Measurements from ENCODE around the gene ALOX12B. TPM values are rescaled to one million over a fixed set of nuclear protein-coding genes. Genes with fewer than 3 reads are reported as not detected.

The ALOX12B gene
- total and polyA plus RNA-seq, 2 donors (not counting 3 experiments of a cell fraction or from before 2014, with no cell fraction given): not detected

DNA sequence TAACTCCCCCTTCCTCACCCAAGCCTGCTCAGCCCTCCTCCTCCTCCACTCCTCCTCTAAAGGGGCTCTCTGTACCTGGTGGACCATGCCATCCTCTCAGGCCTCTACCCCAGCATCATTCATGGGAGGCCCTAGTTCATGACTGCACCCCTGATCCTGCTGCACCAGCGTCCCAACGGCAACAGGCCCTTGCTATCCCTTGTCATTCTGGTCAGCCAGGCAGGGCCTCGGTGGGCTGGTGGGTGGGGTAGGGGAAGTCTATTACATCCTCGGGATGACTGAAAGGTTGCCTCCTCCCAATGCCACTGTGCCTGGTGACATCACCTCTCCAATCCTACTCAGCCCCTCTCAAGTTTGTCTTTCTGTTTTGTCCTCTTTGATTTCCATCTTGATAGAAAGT lies 19.7 kb downstream of the ALOX12B start:
- Histone ChIP-seq H4K20me1 (replicated peaks; ENCODE audit: control insufficient read depth, extremely low read depth, insufficient read depth, low read length) (no peaks in the 10 kb centered on the region), H3K9ac (replicated peaks; ENCODE audit: extremely low read depth, insufficient read depth, low read length) (no peak overlapping the region), H3K27me3 (ENCODE audit: control insufficient read depth in 2 of 2, insufficient read depth in 2 of 2, low read length in 2 of 2) (peaks cover 29 to 37% of the 10 kb centered on the region in 2 experiments), H3K79me2 (ENCODE audit: control insufficient read depth, insufficient read depth, low read length) (no peaks in the 10 kb centered on the region), H3K27ac (ENCODE audit: insufficient read depth, low read depth, low read length) (no peak overlapping the region), H3K4me1 (ENCODE audit: control insufficient read depth, extremely low read depth, insufficient read depth, low read length) (peaks cover 2% of the 10 kb centered on the region), H3K9me1 (replicated peaks; ENCODE audit: control insufficient read depth, extremely low read depth, insufficient read depth, low read length) (no peaks in the 10 kb centered on the region), H2AFZ (ENCODE audit: low read depth, low read length) (no peak overlapping the region), H3K4me3 (replicated peaks in 1 of 3; ENCODE audit: insufficient read depth in 1 of 3, low read depth in 1 of 3, low read length in 3 of 3) (no peak overlapping the region), H3K36me3 (ENCODE audit: control insufficient read depth in 2 of 2, extremely low read depth in 1 of 2, insufficient read depth in 2 of 2, low read length in 2 of 2) (no peaks in the 10 kb centered on the region), H3K9me3 (replicated peaks; ENCODE audit: control insufficient read depth, insufficient read depth, low read length) (no peaks in the 10 kb centered on the region), H3K4me2 (ENCODE audit: insufficient read depth, low read length) (no peak overlapping the region)
- POLR2A ChIA-PET: no interaction called here
- dilution Hi-C loops (cut with MboI; ENCODE audit: extremely low pct_ligation_motif_present, low sequenced_read_pairs) (no loop called here), intact Hi-C loops (cut with micrococcal nuclease) (no loop called here)
- TF ChIP-seq, protein P1, sequence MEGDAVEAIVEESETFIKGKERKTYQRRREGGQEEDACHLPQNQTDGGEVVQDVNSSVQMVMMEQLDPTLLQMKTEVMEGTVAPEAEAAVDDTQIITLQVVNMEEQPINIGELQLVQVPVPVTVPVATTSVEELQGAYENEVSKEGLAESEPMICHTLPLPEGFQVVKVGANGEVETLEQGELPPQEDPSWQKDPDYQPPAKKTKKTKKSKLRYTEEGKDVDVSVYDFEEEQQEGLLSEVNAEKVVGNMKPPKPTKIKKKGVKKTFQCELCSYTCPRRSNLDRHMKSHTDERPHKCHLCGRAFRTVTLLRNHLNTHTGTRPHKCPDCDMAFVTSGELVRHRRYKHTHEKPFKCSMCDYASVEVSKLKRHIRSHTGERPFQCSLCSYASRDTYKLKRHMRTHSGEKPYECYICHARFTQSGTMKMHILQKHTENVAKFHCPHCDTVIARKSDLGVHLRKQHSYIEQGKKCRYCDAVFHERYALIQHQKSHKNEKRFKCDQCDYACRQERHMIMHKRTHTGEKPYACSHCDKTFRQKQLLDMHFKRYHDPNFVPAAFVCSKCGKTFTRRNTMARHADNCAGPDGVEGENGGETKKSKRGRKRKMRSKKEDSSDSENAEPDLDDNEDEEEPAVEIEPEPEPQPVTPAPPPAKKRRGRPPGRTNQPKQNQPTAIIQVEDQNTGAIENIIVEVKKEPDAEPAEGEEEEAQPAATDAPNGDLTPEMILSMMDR (IDR thresholded peaks at IDR 0.05; ENCODE audit: extremely low read depth in 1 of 2, insufficient read depth in 1 of 2, low read depth in 1 of 2, low read length in 2 of 2): no peak
- FAIRE-seq (no peak), DNase-seq (ENCODE audit: low read depth, low spot score) (no peak)
- no TSS peak for BruUV-seq (replicated peaks)
- CTCF ChIA-PET: interaction anchor here (2.3 to 4.7 kb wide), 2 partner anchors 8 to 11 kb away, joined by 5 to 73 read pairs; no protein-coding TSS in a partner anchor

DNA sequence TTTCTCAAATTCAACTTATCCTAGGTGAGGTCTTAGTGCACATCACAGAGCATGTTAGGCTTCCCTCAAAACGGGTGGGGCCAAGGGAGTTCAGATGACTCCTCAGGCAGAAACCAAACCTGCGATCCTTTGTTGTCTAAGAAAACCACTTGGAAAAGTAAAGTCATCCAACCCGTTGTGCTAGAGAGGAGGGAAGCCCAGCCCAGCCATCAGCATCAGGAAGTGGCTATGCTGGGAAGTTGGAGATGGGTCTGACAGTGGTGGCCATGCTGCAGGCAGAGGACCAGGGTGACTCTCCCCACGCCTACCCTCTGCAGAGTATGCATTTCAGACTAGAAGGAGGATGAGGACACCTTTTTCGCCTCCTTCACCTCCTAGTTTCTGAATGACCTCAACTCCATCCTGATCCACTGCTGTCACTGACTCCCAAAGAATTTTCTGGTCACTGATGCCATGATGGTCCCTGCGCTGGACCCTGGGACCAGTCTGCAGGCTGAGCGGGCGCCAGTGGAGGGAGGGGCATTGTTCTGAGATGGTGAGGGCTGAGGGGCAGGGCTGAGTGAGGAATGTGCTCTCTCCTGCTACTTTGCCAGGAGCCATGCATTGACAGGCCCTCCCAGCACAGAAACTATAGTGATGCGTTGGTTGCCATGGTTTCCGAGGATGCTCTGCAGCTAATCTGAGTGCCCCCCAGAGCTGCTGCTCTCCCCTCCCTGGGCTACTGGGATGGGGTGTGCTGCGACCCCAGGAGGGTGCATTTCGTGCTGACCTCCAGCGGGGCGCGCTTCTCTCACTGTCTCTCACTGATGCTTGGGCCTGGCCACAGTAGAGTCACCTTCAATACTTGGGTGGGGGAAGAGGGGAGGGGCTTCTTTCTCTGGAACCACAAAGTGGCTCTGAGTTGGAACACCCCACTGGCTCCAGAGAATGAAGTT lies 20.4 kb downstream of the ALOX12B start:
- H4K20me1 ChIP-seq (replicated peaks; ENCODE audit: control insufficient read depth, extremely low read depth, insufficient read depth, low read length): no peaks in the 10 kb centered on the region
- no peak overlapping the region for H3K27ac ChIP-seq (ENCODE audit: insufficient read depth, low read depth, low read length)
- H3K9me3 ChIP-seq (replicated peaks; ENCODE audit: control insufficient read depth, insufficient read depth, low read length): no peaks in the 10 kb centered on the region
- ChIA-PET POLR2A (no interaction called here), CTCF (no interaction called here)
- H3K36me3 ChIP-seq (ENCODE audit: control insufficient read depth in 2 of 2, extremely low read depth in 1 of 2, insufficient read depth in 2 of 2, low read length in 2 of 2): no peaks in the 10 kb centered on the region
- no peak overlapping the region for H3K4me2 ChIP-seq (ENCODE audit: insufficient read depth, low read length)
- FAIRE-seq: no peak
- intact Hi-C loops (cut with micrococcal nuclease) (no loop called here), dilution Hi-C loops (cut with MboI; ENCODE audit: extremely low pct_ligation_motif_present, low sequenced_read_pairs) (no loop called here)
- H3K9ac ChIP-seq (replicated peaks; ENCODE audit: extremely low read depth, insufficient read depth, low read length): no peak overlapping the region
- H3K9me1 ChIP-seq (replicated peaks; ENCODE audit: control insufficient read depth, extremely low read depth, insufficient read depth, low read length): no peaks in the 10 kb centered on the region
- H3K4me3 ChIP-seq (replicated peaks in 1 of 3; ENCODE audit: insufficient read depth in 1 of 3, low read depth in 1 of 3, low read length in 3 of 3): no peak overlapping the region
- TF ChIP-seq, protein P2, sequence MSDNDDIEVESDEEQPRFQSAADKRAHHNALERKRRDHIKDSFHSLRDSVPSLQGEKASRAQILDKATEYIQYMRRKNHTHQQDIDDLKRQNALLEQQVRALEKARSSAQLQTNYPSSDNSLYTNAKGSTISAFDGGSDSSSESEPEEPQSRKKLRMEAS (IDR thresholded peaks at IDR 0.05; ENCODE audit: insufficient read depth, insufficient read length): no peak
- TF ChIP-seq FOS (IDR thresholded peaks at IDR 0.05; ENCODE audit: borderline replicate concordance, insufficient read depth, low read length) (no peak), POLR2A (IDR thresholded peaks at IDR 0.05; ENCODE audit: low read depth, low read length) (no peak), GATA2 (IDR thresholded peaks at IDR 0.05; ENCODE audit: insufficient read depth, insufficient read length, low read depth, low read length) (no peak), MYC (IDR thresholded peaks at IDR 0.05; ENCODE audit: low read depth, low read length) (no peak), EZH2 (IDR thresholded peaks at IDR 0.05; ENCODE audit: borderline replicate concordance, low read depth, low read length, severe bottlenecking) (no peak), POLR2AphosphoS5 (IDR thresholded peaks at IDR 0.05; ENCODE audit: insufficient read depth, low read depth, low read length) (no peak)
- H2AFZ ChIP-seq (ENCODE audit: low read depth, low read length): no peak overlapping the region
- peaks cover 29 to 38% of the 10 kb centered on the region in 2 experiments for H3K27me3 ChIP-seq (ENCODE audit: control insufficient read depth in 2 of 2, insufficient read depth in 2 of 2, low read length in 2 of 2)
- no peak for DNase-seq (ENCODE audit: low read depth, low spot score)
- H3K4me1 ChIP-seq (ENCODE audit: control insufficient read depth, extremely low read depth, insufficient read depth, low read length): peaks cover 8% of the 10 kb centered on the region
- H3K79me2 ChIP-seq (ENCODE audit: control insufficient read depth, insufficient read depth, low read length): no peaks in the 10 kb centered on the region
- BruUV-seq (replicated peaks): no TSS peak
